ENCODE results near the gene HDHD3.

- TF ChIP-seq CTCF (IDR thresholded peaks at IDR 0.05; ENCODE audit: low read length) = 0 out of 2 replicates have a peak, but pooled peaks have one; percentile 5
- TF ChIP-seq EZH2 (optimal IDR thresholded peaks at IDR 0.05; ENCODE audit: low read depth, low read length) = no peak
These were observed 33.1 kb upstream of the HDHD3 start for GRCh38 chr9:113409883-113410206.

All from MM.1S (cell line).